A204.1 (cell line): Measurements from ENCODE around the gene CHMP4B.

Experiments used
- FAIRE-seq: peaks from 2 replicates; lab custom pipeline; 2012; peaks lifted over from hg19 to GRCh38; lab: Jason Lieb, UNC

Gene CHMP4B, protein sequence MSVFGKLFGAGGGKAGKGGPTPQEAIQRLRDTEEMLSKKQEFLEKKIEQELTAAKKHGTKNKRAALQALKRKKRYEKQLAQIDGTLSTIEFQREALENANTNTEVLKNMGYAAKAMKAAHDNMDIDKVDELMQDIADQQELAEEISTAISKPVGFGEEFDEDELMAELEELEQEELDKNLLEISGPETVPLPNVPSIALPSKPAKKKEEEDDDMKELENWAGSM

DNA sequence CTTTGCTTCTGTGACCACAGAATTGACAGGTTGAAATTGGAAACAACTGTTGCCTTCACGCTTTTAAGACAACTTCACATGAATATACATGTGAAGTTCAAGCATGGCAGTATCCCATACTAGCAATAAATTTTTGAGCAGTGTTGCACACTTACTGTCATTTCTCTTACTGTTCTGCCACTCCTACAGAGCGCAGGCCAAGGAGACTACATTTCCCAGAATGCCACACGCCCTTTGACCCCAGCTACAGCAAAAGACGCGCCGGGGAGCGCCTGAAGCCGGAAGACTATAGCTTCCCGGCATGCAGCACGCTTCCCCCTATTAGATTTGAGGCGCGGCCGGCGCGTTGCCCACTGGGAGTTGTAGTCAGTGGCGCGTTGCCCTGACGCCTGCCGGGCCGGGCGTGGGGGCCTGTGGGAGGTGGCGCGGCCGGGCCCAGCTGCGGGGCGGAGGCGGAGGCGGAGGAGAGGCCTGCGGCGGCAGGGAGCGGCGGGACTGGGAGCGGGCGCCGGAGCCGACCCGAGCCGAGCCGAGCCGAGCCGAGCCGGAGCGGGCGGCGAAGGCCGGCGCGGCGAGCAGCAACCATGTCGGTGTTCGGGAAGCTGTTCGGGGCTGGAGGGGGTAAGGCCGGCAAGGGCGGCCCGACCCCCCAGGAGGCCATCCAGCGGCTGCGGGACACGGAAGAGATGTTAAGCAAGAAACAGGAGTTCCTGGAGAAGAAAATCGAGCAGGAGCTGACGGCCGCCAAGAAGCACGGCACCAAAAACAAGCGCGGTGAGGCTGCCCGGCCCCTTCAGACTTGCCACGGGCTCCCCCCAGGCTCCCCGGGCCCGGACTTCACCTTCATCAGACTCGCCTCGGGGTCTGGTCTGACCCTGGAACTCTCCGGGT lies at the start of gene CHMP4B:
CHMP4B (plus strand) TSS at position 464 of the 891 bp plus-strand sequence; CDS start at position 585, 121 bp downstream.
- peak; percentile 89 for FAIRE-seq

GRCh38 chr20:33761698-33762250 lies 49.4 kb upstream of the CHMP4B start:
- FAIRE-seq, result no peak

- no peak for FAIRE-seq
These were observed 46.0 kb upstream of the CHMP4B start for GRCh38 chr20:33765099-33765498.

GRCh38 chr20:33765592-33765991 lies 45.6 kb upstream of the CHMP4B start:
- no peak for FAIRE-seq

DNA sequence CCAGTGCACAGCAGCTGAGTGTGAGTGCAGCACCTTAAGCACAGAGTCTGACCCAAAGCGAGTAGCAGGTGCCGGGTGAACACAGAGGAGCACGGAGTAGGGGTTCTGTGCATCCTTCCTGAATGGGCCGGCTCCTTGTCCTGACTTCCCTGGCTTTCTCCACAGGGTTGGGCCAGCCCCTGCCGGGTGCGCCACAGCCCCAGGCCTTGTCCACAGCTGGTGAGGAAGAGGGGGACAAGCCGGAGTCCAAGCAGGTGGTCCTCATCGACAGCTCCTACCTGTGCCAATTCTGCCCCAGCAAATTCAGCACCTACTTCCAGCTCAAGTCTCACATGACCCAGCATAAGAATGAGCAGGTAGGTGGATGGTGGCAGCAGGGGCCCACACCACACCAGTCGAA lies 44.5 kb upstream of the CHMP4B start:
- FAIRE-seq, result no peak

GRCh38 chr20:33767777-33768138 lies 43.4 kb upstream of the CHMP4B start:
- FAIRE-seq, result no peak

DNA sequence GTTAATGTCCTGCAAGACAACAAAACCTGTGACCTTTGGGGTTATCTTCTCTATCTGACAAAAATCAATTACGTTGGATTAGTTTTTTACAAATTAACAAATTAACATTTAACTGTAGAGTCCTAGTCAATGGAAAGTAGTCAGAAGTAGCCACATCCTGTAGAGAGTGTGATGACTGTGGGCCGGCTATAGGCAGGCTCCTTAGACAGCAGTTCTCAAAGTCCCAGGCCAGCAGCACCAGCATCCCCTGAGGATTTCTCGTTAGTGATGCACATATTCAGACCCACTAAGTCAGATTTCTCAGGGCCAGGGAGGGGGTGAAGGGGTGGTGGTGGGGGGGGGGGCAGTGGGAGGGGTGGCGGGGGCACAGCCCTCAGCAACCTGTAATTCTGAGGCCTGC lies 42.1 kb upstream of the CHMP4B start:
- no peak for FAIRE-seq

DNA sequence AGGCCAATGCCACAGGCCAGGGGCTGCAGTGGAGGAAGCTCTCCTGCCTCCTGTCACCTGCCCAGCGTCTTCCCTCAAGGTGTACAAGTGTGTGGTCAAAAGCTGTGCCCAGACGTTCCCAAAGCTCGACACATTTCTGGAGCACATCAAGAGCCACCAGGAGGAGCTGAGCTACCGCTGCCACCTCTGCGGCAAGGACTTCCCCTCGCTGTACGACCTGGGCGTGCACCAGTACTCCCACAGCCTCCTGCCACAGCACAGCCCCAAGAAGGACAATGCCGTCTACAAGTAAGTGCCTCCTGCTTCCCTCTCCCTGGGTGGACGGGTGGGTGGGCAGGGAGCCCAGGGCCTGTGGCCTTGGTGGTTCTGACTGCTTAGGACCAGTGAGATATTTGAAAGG lies 41.1 kb upstream of the CHMP4B start:
- no peak for FAIRE-seq

DNA sequence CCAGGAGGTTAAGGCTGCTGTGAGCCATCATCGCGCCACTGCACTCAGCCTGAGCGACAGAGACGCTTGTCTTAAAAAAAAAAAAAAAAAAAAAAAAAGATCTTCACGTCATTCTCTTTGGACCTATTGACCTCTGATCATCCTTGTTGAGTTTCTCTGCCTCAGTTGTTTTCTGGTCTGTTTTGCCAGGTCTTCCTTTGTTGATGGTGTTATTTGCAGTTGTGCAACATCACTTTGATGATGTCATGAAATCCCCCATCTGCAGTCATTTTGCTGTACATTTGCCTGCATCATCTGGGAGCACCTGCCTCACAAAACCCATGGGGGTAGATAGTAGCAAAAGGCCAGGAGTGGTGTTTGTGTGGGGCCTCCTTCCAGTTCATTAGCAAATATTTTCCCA lies 39.2 kb upstream of the CHMP4B start:
- FAIRE-seq, result no peak

DNA sequence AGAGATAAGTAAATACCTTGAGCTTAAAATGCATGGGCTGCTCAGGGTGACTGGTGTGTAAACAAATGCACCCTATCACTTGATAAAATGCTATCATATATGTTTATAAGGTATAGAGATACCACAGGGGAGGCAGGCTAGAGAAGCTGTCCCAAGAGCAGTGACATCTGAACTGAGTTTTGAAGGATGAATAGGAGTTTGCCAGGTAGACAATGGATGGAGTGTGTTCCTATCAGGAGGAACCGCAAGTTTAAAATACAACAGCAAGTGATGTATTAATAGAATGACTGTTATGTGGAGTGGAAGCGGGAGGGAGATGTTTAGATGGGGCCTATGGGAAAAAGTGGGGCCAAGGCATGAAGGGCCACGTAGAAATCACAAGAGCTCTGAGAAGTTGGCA lies 38.7 kb upstream of the CHMP4B start:
- FAIRE-seq, result no peak

- FAIRE-seq, result no peak
These were observed 37.6 kb upstream of the CHMP4B start for GRCh38 chr20:33773412-33774089.

DNA sequence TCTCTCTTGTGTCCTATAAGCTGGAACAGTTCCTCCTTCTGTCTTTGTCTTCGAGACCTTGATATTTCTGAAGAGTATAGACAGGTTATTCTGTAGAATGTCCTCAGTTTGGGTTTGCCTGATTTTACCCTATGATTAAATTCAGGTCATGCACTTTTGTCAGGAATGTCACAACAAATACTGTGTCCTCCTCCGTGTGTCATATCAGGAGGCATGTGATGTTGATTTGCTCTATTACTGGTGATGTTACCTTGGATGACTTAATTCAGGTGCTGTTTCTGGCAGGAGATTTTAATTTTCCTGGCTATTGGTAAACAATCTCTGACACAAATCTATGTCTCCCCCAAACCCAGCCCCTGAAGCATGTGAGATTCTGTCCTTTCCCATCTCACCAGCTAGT lies 33.3 kb upstream of the CHMP4B start:
- FAIRE-seq, result no peak

DNA sequence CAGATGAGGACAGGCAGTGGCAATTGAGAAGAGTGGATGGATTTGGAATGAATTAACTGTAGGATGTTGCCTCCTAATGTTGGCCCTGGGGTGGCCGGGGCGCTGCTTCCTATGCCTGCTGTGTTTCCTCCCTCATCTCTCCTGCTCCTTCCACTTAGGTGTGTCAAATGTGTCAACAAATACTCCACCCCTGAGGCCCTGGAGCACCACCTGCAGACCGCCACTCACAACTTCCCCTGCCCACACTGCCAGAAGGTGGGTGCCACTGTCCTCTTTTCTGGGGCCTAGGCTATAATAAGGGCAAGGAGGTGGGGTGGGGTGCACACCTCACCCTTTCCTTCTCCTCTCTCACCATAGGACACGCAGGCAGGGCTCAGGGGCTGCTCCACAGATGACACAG lies 30.0 kb upstream of the CHMP4B start:
- no peak for FAIRE-seq

DNA sequence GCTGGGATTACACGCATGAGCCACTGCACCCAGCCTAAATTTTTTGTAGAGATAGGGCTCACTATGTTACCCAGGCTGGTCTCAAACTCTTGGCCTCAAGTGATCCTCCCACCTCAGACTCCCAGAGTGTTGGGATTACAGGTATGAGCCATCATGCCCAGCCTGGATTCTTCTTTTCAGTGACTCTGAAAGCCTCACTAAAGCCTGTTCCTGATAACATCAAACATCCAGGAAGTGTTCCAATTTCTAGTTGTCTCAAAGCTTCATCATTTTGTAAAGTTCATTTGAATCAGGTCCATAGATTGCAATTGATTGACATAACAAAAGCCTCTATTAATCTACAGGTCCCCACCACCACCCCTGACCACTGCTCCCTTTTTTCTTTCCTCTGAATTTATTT lies 29.2 kb upstream of the CHMP4B start:
- FAIRE-seq, result no peak

GRCh38 chr20:33783256-33783655 lies 27.9 kb upstream of the CHMP4B start:
- FAIRE-seq, result no peak

- FAIRE-seq, result no peak
These were observed 27.3 kb upstream of the CHMP4B start for GRCh38 chr20:33783818-33784217.

DNA sequence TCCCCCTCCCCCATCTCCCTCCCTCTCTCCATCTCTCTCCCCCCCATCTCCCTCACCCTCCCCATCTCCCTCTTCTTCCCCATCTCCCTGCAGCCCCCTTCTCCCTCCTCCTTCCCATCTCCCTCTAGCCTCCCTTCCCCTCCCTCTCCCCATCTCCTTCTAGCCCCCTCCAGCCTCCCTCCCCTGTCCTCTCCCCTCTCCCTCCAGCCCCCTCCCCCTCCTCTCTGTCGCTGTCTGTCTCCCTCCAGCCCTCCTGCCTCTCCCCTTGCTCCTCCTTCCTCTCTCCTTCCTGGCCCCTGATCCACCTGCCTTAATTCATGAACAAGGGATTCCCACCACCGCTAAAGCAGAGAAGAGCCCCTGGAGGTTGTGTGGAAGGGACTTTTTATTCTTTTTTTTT lies 26.9 kb upstream of the CHMP4B start:
- no peak for FAIRE-seq

DNA sequence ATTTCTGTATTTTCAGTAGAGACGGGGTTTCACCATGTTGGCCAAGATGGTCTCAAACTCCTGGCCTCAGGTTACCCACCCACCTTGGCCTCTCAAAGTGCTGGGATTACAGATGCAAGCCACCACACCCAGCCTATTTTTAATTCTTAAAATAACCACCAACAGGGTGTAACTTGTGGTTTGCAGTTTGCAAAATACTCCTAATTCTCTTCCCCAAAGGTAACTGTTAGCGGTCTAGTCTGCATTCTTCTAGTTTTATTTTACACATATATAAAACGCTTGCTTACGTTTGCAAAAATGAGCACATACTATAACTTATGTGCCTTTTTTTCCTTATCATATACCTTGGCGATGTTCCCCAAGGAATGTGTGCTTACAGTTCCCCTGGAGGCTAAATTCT lies 25.6 kb upstream of the CHMP4B start:
- no peak for FAIRE-seq

DNA sequence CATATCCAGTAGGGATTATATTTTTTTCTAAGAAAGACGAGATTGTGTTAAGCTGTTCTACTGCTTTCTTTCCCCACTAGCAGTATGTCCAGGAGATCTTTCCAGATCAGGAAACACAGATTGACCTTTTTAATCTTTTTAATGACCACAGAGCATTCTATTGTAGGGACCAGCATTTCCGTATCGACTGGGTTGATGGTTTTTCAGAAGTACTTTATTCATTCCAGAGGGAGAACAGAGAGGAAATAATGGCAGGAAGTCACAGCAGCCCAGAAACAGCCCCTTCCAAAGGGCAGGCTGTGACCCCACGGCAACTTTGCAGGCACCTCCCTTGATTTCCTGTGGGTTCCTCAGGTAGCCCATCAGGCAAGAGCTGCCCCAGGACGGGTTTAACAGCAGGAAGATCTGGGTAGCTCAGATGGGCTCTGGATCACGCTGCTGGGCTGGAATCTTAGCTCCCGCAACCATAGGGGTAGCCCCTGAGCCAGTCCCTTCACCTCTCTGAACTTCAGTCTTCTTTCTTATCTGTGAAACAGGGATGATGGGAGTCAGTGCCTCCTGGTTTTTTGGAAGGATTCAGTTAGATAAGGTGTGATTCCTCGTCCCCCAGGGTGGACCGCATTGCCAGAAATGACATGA lies 23.8 kb upstream of the CHMP4B start:
- FAIRE-seq, result no peak

GRCh38 chr20:33788351-33789049 lies 22.6 kb upstream of the CHMP4B start:
- FAIRE-seq, result no peak

- no peak for FAIRE-seq
These were observed 21.9 kb upstream of the CHMP4B start for GRCh38 chr20:33789109-33789857.
